ENCODE data around the gene BRF1.

GRCh38 chr14:105301103-105301914 lies 508 bp upstream of the BRF1 start:
- TF ChIP-seq CTCF (IDR thresholded peaks at IDR 0.05; ENCODE audit: low read depth, low read length, poor library complexity, severe bottlenecking) = no peak
- no peak for TF ChIP-seq EZH2phosphoT487 (IDR thresholded peaks at IDR 0.05; ENCODE audit: borderline replicate concordance, low read length)

Data from DOHH2 (cell line).